B cell (primary cell): ENCODE data around the gene ELMOD2.

Source experiments
- EZH2 ChIP-seq: IDR thresholded peaks from 2 replicates; pipeline ENCODE4 v1.6.1; 2012; ENCODE audit warnings: borderline replicate concordance, low read depth, mild to moderate bottlenecking, moderate library complexity, low read length; ENCODE audit not compliant: insufficient read depth, poor library complexity, severe bottlenecking
- TF ChIP-seq, protein P1 (sequence below): fragments of 200-600 bp; IDR thresholded peaks from one replicate; pipeline ENCODE4 v1.8.0; 2022; ENCODE audit warnings: antibody characterized with exemption, mild to moderate bottlenecking

DNA sequence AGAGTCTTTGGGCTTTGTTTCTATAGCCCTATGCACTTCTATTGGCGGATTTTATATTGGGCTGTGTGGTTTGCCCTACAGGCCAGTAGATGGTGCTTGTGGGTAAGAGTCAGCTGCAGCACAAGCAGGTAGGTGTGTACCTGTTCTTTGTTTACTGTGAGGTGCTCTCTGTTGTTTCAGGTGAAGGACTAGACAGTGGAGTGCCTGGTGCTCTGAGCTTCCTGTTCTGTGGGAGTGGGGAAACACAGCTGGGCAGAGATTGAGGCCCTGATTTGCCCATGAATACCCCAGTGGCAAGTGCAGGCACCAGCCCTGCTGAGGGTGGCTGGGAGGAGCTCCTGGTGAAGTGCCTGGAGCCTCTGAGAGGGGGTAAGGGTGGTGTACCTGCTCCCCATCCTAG lies 71.1 kb downstream of the ELMOD2 start:
- TF ChIP-seq, protein P1, sequence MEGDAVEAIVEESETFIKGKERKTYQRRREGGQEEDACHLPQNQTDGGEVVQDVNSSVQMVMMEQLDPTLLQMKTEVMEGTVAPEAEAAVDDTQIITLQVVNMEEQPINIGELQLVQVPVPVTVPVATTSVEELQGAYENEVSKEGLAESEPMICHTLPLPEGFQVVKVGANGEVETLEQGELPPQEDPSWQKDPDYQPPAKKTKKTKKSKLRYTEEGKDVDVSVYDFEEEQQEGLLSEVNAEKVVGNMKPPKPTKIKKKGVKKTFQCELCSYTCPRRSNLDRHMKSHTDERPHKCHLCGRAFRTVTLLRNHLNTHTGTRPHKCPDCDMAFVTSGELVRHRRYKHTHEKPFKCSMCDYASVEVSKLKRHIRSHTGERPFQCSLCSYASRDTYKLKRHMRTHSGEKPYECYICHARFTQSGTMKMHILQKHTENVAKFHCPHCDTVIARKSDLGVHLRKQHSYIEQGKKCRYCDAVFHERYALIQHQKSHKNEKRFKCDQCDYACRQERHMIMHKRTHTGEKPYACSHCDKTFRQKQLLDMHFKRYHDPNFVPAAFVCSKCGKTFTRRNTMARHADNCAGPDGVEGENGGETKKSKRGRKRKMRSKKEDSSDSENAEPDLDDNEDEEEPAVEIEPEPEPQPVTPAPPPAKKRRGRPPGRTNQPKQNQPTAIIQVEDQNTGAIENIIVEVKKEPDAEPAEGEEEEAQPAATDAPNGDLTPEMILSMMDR: peak; percentile 62
- TF ChIP-seq EZH2: no peak
